ENCODE results near the gene SLC39A8.

SLC39A8 gene

GRCh38 chr4:102259702-102260101 is 85.6 kb downstream of the SLC39A8 start:
- no peak overlapping the region for H3K27ac ChIP-seq (replicated peaks)
- no peaks in the 10 kb centered on the region for H3K27me3 ChIP-seq (ENCODE audit: insufficient read depth, poor library complexity, severe bottlenecking)
- DNase-seq (ENCODE audit: low read depth in 1 of 2, low spot score in 1 of 2): no peak
- TF ChIP-seq CTCF (IDR thresholded peaks at IDR 0.05; ENCODE audit: insufficient read depth, low read length): no peak
- TF ChIP-seq POLR2AphosphoS5 (IDR thresholded peaks at IDR 0.05; ENCODE audit: low read depth): no peak
- TF ChIP-seq GABPA (IDR thresholded peaks at IDR 0.05; ENCODE audit: low read depth): no peak
- no peak for TF ChIP-seq REST (IDR thresholded peaks at IDR 0.05; ENCODE audit: insufficient replicate concordance, low read depth)
- no peak for TF ChIP-seq SPI1 (IDR thresholded peaks at IDR 0.05; ENCODE audit: borderline replicate concordance, low read depth)
- H3K4me3 ChIP-seq (replicated peaks; ENCODE audit: insufficient read depth, low read length): no peak overlapping the region

GRCh38 chr4:102259081-102259480 is 86.2 kb downstream of the SLC39A8 start:
- DNase-seq (ENCODE audit: low read depth in 1 of 2, low spot score in 1 of 2): no peak
- Histone ChIP-seq H3K27ac (replicated peaks) (no peak overlapping the region), H3K27me3 (ENCODE audit: insufficient read depth, poor library complexity, severe bottlenecking) (no peaks in the 10 kb centered on the region), H3K4me3 (replicated peaks; ENCODE audit: insufficient read depth, low read length) (no peak overlapping the region)
- TF ChIP-seq GABPA (IDR thresholded peaks at IDR 0.05; ENCODE audit: low read depth): no peak

- no peak for DNase-seq (ENCODE audit: low read depth in 1 of 2, low spot score in 1 of 2)
- Histone ChIP-seq H3K27ac (replicated peaks) (no peak overlapping the region), H3K27me3 (ENCODE audit: insufficient read depth, poor library complexity, severe bottlenecking) (no peaks in the 10 kb centered on the region), H3K4me3 (replicated peaks; ENCODE audit: insufficient read depth, low read length) (no peak overlapping the region)
- TF ChIP-seq SPI1 (IDR thresholded peaks at IDR 0.05; ENCODE audit: borderline replicate concordance, low read depth): no peak
- TF ChIP-seq POLR2AphosphoS5 (IDR thresholded peaks at IDR 0.05; ENCODE audit: low read depth): no peak
- no peak for TF ChIP-seq GABPA (IDR thresholded peaks at IDR 0.05; ENCODE audit: low read depth)
- no peak for TF ChIP-seq REST (IDR thresholded peaks at IDR 0.05; ENCODE audit: insufficient replicate concordance, low read depth)
- TF ChIP-seq CTCF (IDR thresholded peaks at IDR 0.05; ENCODE audit: insufficient read depth, low read length): no peak
Observed at GRCh38 chr4:102256321-102256720, 89.0 kb downstream of the SLC39A8 start.

GRCh38 chr4:102253860-102254259 is 91.4 kb downstream of the SLC39A8 start:
- Histone ChIP-seq H3K27me3 (ENCODE audit: insufficient read depth, poor library complexity, severe bottlenecking) (no peaks in the 10 kb centered on the region), H3K27ac (replicated peaks) (no peak overlapping the region), H3K4me3 (replicated peaks; ENCODE audit: insufficient read depth, low read length) (no peak overlapping the region)
- no peak for DNase-seq (ENCODE audit: low read depth in 1 of 2, low spot score in 1 of 2)
- TF ChIP-seq SPI1 (IDR thresholded peaks at IDR 0.05; ENCODE audit: borderline replicate concordance, low read depth) (no peak), POLR2AphosphoS5 (IDR thresholded peaks at IDR 0.05; ENCODE audit: low read depth) (no peak), CTCF (IDR thresholded peaks at IDR 0.05; ENCODE audit: insufficient read depth, low read length) (no peak), GABPA (IDR thresholded peaks at IDR 0.05; ENCODE audit: low read depth) (no peak), REST (IDR thresholded peaks at IDR 0.05; ENCODE audit: insufficient replicate concordance, low read depth) (no peak)

All from HL-60 (cell line).